Prostate gland (tissue), 2 donors: Measurements from ENCODE around the gene DLX4.

Experiments
- CTCF ChIP-seq, 4 experiments: fragments of 200-600 bp in 2 of 4; fragments of 450-650 bp in 2 of 4; sonication (generic) in 2 of 4; IDR thresholded peaks; 1 replicate in 3 of 4; 2 replicates in 1 of 4; pipeline ENCODE4 v1.5.1; 2016 to 2019; ENCODE audit warnings: antibody characterized with exemption in 4 of 4, mild to moderate bottlenecking in 2 of 4, moderate library complexity in 2 of 4
- POLR2AphosphoS5 ChIP-seq: sonication (generic); formaldehyde crosslinking; IDR thresholded peaks from one replicate; pipeline ENCODE4 v1.6.1; 2017; ENCODE audit warnings: antibody characterized with exemption

- no peak for TF ChIP-seq CTCF (IDR thresholded peaks at IDR 0.05)
- TF ChIP-seq POLR2AphosphoS5 = no peak
Measured at GRCh38 chr17:49959183-49959935, 9.6 kb upstream of the DLX4 start.
